ENCODE measurements around the gene PPFIA2.

Gene PPFIA2

GRCh38 chr12:81499809-81500208, 259.3 kb downstream of the PPFIA2 start:
- TF ChIP-seq CTCF (IDR thresholded peaks at IDR 0.05) (no peak), ZFX (IDR thresholded peaks at IDR 0.05; ENCODE audit: borderline replicate concordance) (no peak)
- H3K27ac ChIP-seq, result no peak overlapping the region

GRCh38 chr12:81492131-81492720, 266.9 kb downstream of the PPFIA2 start:
- no peak overlapping the region for H3K27ac ChIP-seq
- TF ChIP-seq CTCF (IDR thresholded peaks at IDR 0.05), result no peak
- TF ChIP-seq ZFX (IDR thresholded peaks at IDR 0.05; ENCODE audit: borderline replicate concordance), result no peak

GRCh38 chr12:81472934-81473333, 286.2 kb downstream of the PPFIA2 start:
- TF ChIP-seq ZFX (IDR thresholded peaks at IDR 0.05; ENCODE audit: borderline replicate concordance) (no peak), CTCF (IDR thresholded peaks at IDR 0.05) (no peak)

GRCh38 chr12:81470923-81471322, 288.2 kb downstream of the PPFIA2 start:
- H3K27ac ChIP-seq, result no peak overlapping the region
- no peak for TF ChIP-seq CTCF (IDR thresholded peaks at IDR 0.05)
- TF ChIP-seq ZFX (IDR thresholded peaks at IDR 0.05; ENCODE audit: borderline replicate concordance), result no peak

More at GRCh38 chr12:81472934-81473333, 286.2 kb downstream of the PPFIA2 start:
- H3K27ac ChIP-seq, result no peak overlapping the region

- TF ChIP-seq CTCF (IDR thresholded peaks at IDR 0.05) (no peak), ZFX (IDR thresholded peaks at IDR 0.05; ENCODE audit: borderline replicate concordance) (no peak)
- no peak overlapping the region for H3K27ac ChIP-seq
Measured at GRCh38 chr12:81468206-81468605, 290.9 kb downstream of the PPFIA2 start.

GRCh38 chr12:81465876-81466275, 293.3 kb downstream of the PPFIA2 start:
- no peak for TF ChIP-seq CTCF (IDR thresholded peaks at IDR 0.05)
- TF ChIP-seq ZFX (IDR thresholded peaks at IDR 0.05; ENCODE audit: borderline replicate concordance), result no peak
- no peak overlapping the region for H3K27ac ChIP-seq

- no peak overlapping the region for H3K27ac ChIP-seq
- TF ChIP-seq CTCF (IDR thresholded peaks at IDR 0.05) (no peak), ZFX (IDR thresholded peaks at IDR 0.05; ENCODE audit: borderline replicate concordance) (no peak)
Measured at GRCh38 chr12:81465191-81465590, 294.0 kb downstream of the PPFIA2 start.
